IMR-90 (cell line): ENCODE results near the gene CCDC9.

Source experiments
- CEBPB ChIP-seq: IDR thresholded peaks from 2 replicates; pipeline ENCODE4 v1.6.1; 2012; ENCODE audit warnings: low read depth, low read length, improper control_type of control experiment
- CTCF ChIP-seq: conservative IDR thresholded peaks from 2 replicates; pipeline ENCODE4 v1.5.1; 2012; ENCODE audit warnings: mild to moderate bottlenecking, low read depth, low read length, improper control_type of control experiment
- FOS ChIP-seq: fragments of 150-350 bp; IDR thresholded peaks from 2 replicates; pipeline ENCODE4 v1.6.1; 2016; ENCODE audit warnings: low read depth, low read length
- MXI1 ChIP-seq: IDR thresholded peaks from 2 replicates; pipeline ENCODE4 v1.6.1; 2012; ENCODE audit warnings: low read depth, mild to moderate bottlenecking, low read length, moderate library complexity, borderline replicate concordance
- NFE2L2 ChIP-seq: fragments of 150-350 bp; IDR thresholded peaks from 2 replicates; pipeline ENCODE4 v1.6.1; 2016; ENCODE audit warnings: low read depth, mild to moderate bottlenecking, low read length
- POLR2A ChIP-seq: IDR thresholded peaks from 2 replicates; pipeline ENCODE4 v1.6.1; 2012; ENCODE audit warnings: mild to moderate bottlenecking, low read depth, low read length
- RAD21 ChIP-seq: IDR thresholded peaks from 2 replicates; pipeline ENCODE4 v1.6.1; 2012; ENCODE audit warnings: low read length, improper control_type of control experiment
- RCOR1 ChIP-seq: IDR thresholded peaks from 2 replicates; pipeline ENCODE4 v1.6.1; 2012; ENCODE audit warnings: mild to moderate bottlenecking, low read length, improper control_type of control experiment; ENCODE audit not compliant: insufficient replicate concordance
- SMC3 ChIP-seq: fragments of 150-350 bp; IDR thresholded peaks from 2 replicates; pipeline ENCODE4 v1.6.1; 2016; ENCODE audit warnings: low read depth, mild to moderate bottlenecking, antibody characterized with exemption, low read length, moderate library complexity
- TF ChIP-seq, protein P1 (sequence below): fragments of 150-350 bp; IDR thresholded peaks from 2 replicates; pipeline ENCODE4 v1.6.1; 2017; ENCODE audit warnings: mild to moderate bottlenecking, antibody characterized with exemption, low read length, low read depth

- no peak for TF ChIP-seq CTCF
- no peak for TF ChIP-seq NFE2L2
- TF ChIP-seq CEBPB: no peak
- no peak for TF ChIP-seq POLR2A
- no peak for TF ChIP-seq RCOR1
- TF ChIP-seq, protein P1, sequence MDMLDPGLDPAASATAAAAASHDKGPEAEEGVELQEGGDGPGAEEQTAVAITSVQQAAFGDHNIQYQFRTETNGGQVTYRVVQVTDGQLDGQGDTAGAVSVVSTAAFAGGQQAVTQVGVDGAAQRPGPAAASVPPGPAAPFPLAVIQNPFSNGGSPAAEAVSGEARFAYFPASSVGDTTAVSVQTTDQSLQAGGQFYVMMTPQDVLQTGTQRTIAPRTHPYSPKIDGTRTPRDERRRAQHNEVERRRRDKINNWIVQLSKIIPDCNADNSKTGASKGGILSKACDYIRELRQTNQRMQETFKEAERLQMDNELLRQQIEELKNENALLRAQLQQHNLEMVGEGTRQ: no peak
- no peak for TF ChIP-seq SMC3
- TF ChIP-seq RAD21: no peak
- no peak for TF ChIP-seq MXI1
- TF ChIP-seq FOS: no peak
These were observed 15.8 kb upstream of the CCDC9 start for GRCh38 chr19:47240556-47240955.
